22Rv1 (cell line): ENCODE measurements around the gene AOAH.
"Not testable (repeated sequence)": the region's sequence is repeated elsewhere in the genome, so short reads cannot be mapped to it uniquely, and the experiment has no call there.

ENCODE experiments used
- H3K27ac ChIP-seq: fragments of 450-650 bp; 2 replicates; pipeline ENCODE4 v1.5.1; 2017
- ZFX ChIP-seq: fragments of 450-650 bp; IDR thresholded peaks from 2 replicates; pipeline ENCODE4 v1.6.1; 2017; ENCODE audit warnings: antibody characterized with exemption, borderline replicate concordance
- TF ChIP-seq, protein P1 (sequence below): fragments of 450-650 bp; IDR thresholded peaks from 2 replicates; pipeline ENCODE4 v1.5.1; 2017; ENCODE audit warnings: mild to moderate bottlenecking

Gene AOAH

GRCh38 chr7:36486336-36486735, 238.0 kb downstream of the AOAH start:
- TF ChIP-seq ZFX: no peak
- TF ChIP-seq, protein P1, sequence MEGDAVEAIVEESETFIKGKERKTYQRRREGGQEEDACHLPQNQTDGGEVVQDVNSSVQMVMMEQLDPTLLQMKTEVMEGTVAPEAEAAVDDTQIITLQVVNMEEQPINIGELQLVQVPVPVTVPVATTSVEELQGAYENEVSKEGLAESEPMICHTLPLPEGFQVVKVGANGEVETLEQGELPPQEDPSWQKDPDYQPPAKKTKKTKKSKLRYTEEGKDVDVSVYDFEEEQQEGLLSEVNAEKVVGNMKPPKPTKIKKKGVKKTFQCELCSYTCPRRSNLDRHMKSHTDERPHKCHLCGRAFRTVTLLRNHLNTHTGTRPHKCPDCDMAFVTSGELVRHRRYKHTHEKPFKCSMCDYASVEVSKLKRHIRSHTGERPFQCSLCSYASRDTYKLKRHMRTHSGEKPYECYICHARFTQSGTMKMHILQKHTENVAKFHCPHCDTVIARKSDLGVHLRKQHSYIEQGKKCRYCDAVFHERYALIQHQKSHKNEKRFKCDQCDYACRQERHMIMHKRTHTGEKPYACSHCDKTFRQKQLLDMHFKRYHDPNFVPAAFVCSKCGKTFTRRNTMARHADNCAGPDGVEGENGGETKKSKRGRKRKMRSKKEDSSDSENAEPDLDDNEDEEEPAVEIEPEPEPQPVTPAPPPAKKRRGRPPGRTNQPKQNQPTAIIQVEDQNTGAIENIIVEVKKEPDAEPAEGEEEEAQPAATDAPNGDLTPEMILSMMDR: no peak
- H3K27ac ChIP-seq: no peak overlapping the region

DNA sequence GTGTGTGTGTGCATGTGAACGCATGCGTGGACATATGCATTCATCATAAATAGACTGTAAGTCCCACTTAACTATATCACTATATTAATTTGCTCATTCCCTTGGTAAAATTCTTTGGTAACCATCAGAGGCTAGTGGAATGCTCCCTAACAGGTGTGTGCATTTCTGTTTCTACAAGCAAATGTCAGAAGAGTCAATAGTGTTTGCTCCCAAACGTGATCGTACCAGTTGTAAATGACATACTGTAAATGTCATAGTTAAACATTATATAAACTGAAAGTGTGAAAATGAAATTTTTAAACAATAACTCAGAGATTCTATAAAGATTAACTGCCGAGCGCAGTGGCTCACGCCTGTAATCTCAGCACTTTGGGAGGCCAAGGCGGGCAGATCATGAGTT, 240.0 kb downstream of the AOAH start:
- TF ChIP-seq, protein P1: no peak
- TF ChIP-seq ZFX: no peak
- H3K27ac ChIP-seq: no peak overlapping the region

GRCh38 chr7:36483853-36484252, 240.4 kb downstream of the AOAH start:
- not testable (repeated sequence) for H3K27ac ChIP-seq

- TF ChIP-seq, protein P1: no peak
- no peak for TF ChIP-seq ZFX
- H3K27ac ChIP-seq: no peak overlapping the region
Observed at GRCh38 chr7:36478745-36479144, 245.5 kb downstream of the AOAH start.

DNA sequence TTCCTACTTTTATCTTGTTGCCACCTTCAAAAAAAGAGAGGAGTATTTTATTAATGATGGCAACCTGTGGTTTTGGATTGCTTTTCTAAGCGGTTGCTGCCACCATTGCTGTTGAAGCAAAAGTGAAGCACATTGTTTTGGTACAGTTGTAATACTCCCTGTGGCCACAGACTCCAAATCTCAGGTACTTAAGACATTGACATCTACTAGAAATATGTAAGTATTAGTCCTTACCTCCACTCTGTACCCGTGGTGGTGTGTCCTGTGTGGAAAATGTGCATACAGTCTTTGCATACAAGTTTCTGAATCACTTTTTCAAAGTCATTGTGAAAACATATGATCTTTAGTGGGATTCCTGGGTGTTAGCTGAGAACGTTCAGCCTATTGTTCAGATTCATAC, 248.9 kb downstream of the AOAH start:
- no peak overlapping the region for H3K27ac ChIP-seq
- TF ChIP-seq, protein P1: no peak
- TF ChIP-seq ZFX: no peak

DNA sequence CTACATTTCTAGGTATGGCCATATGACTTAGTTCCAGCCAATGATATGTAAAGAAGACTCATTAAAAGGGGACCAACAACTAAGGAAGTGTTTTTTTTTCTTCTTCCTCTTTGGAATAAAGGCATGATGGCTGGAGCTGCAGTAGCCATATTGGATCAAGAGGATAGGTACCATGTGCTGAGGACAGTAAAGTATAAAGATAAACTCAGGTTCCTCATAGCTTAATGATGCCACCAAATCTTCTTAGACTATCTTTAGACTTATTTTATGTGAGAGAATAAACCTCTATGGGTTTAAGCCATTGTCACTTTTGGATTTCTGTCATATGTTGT, 249.3 kb downstream of the AOAH start:
- H3K27ac ChIP-seq: no peak overlapping the region
- TF ChIP-seq, protein P1: no peak
- TF ChIP-seq ZFX: no peak

- TF ChIP-seq, protein P1: no peak
- TF ChIP-seq ZFX: no peak
- no peak overlapping the region for H3K27ac ChIP-seq
Observed at GRCh38 chr7:36474283-36475010, 249.8 kb downstream of the AOAH start.
